NCI-H82 treated with DMSO at 0.1 percent for 48 hours (cell line): ENCODE results near the gene FEN1.

Experiments used
- DNase-seq: peaks from one replicate; lab custom pipeline; 2025; ENCODE audit not compliant: unreplicated experiment; lab: John Stamatoyannopoulos, UW

Gene FEN1

GRCh38 chr11:61774411-61774810, 18.3 kb upstream of the FEN1 start:
- DNase-seq: no peak

- DNase-seq: no peak
Measured at GRCh38 chr11:61775106-61775505, 17.6 kb upstream of the FEN1 start.

GRCh38 chr11:61775606-61776554, 16.8 kb upstream of the FEN1 start:
- no peak for DNase-seq

GRCh38 chr11:61776561-61777075, 16.1 kb upstream of the FEN1 start:
- DNase-seq: peak; percentile 10

GRCh38 chr11:61777234-61778090, 15.2 kb upstream of the FEN1 start:
- no peak for DNase-seq

GRCh38 chr11:61778357-61778886, 14.3 kb upstream of the FEN1 start:
- DNase-seq: no peak

- DNase-seq: no peak
Measured at GRCh38 chr11:61778920-61779650, 13.6 kb upstream of the FEN1 start.

- DNase-seq: no peak
Measured at GRCh38 chr11:61779666-61780525, 12.8 kb upstream of the FEN1 start.

- no peak for DNase-seq
Measured at GRCh38 chr11:61780581-61781162, 12.0 kb upstream of the FEN1 start.

GRCh38 chr11:61781585-61781984, 11.1 kb upstream of the FEN1 start:
- no peak for DNase-seq

GRCh38 chr11:61782299-61782698, 10.4 kb upstream of the FEN1 start:
- no peak for DNase-seq

GRCh38 chr11:61782841-61783240, 9.9 kb upstream of the FEN1 start:
- DNase-seq: no peak

- no peak for DNase-seq
Measured at GRCh38 chr11:61783717-61784505, 8.8 kb upstream of the FEN1 start.

GRCh38 chr11:61784506-61784805, 8.3 kb upstream of the FEN1 start:
- DNase-seq: no peak

GRCh38 chr11:61785837-61786402, 6.8 kb upstream of the FEN1 start:
- no peak for DNase-seq

GRCh38 chr11:61787928-61788491, 4.7 kb upstream of the FEN1 start:
- DNase-seq: peak; percentile 45

- peak; percentile 27 for DNase-seq
Measured at GRCh38 chr11:61791737-61792309, 888 bp upstream of the FEN1 start.
